ENCODE results near the gene GDF7.
A peak's percentile ranks its signal among the peaks of the same experiment; 100 is the strongest.

DNA sequence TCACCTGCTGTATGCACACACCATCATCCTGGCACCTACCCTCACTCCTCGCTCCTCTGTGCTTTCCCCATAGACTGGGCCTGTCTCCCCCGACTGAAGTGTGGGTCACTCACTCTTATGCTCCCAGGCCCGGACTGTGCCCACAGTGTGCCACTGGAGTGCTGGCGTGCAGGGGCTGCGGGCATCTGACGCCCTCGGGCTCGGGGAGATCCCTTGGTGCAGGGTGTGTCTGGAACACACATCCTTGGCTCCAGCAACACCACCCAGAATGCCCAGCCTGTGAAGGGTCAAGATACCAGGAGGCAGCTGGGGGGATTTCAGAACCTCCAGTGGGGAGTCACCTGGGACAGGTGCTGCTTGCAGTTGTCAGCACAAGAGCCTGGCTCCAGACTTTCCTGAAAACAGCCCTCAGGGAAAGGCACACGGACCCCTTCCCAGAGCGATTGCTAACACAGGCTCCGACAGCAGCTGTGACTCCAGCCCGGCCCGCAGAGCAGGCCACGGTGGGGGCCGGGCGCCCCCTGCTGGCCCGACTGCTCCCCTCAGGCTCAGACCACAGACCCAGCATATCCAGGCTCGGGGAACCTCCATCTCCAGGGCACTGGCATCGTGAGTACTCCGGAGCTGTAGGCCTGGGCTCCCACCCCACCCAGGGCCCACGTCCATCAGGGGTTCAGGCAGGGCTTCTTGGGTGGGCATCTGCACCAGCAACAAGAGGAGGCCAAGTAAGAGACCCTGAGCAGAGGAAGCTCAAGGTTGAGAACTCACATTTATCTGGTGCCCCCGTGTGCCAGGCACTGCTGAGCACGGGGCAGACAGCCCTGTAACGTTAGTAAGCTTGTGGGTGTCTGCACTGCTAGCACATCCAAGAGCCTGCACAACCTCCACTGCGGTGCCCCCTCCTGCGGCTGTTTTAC is 24.6 kb upstream of the GDF7 start:
- TF ChIP-seq POLR2A (IDR thresholded peaks at IDR 0.05): no peak
- TF ChIP-seq, protein P1, sequence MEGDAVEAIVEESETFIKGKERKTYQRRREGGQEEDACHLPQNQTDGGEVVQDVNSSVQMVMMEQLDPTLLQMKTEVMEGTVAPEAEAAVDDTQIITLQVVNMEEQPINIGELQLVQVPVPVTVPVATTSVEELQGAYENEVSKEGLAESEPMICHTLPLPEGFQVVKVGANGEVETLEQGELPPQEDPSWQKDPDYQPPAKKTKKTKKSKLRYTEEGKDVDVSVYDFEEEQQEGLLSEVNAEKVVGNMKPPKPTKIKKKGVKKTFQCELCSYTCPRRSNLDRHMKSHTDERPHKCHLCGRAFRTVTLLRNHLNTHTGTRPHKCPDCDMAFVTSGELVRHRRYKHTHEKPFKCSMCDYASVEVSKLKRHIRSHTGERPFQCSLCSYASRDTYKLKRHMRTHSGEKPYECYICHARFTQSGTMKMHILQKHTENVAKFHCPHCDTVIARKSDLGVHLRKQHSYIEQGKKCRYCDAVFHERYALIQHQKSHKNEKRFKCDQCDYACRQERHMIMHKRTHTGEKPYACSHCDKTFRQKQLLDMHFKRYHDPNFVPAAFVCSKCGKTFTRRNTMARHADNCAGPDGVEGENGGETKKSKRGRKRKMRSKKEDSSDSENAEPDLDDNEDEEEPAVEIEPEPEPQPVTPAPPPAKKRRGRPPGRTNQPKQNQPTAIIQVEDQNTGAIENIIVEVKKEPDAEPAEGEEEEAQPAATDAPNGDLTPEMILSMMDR (IDR thresholded peaks at IDR 0.05 in 8 of 11, conservative IDR thresholded peaks at IDR 0.05 in 3 of 11): peak; percentile 70 to 96 (median 90)
